Transverse colon (tissue), 4 donors: ENCODE data around the gene EP300.

ENCODE experiments used
- CTCF ChIP-seq, 5 experiments: fragments of 200-600 bp in 3 of 5; fragments of 450-650 bp in 2 of 5; sonication (generic) in 3 of 5; IDR thresholded peaks; 1 replicate in 2 of 5; 2 replicates in 3 of 5; pipeline ENCODE4 v1.5.1; 2016 to 2017; ENCODE audit warnings: antibody characterized with exemption in 5 of 5, inconsistent platforms in 3 of 5, mild to moderate bottlenecking in 2 of 5, moderate library complexity in 1 of 5
- EP300 ChIP-seq: sonication (generic); formaldehyde crosslinking; IDR thresholded peaks from one replicate; pipeline ENCODE4 v1.6.1; 2017; ENCODE audit warnings: antibody characterized with exemption, low read depth
- POLR2A ChIP-seq: fragments of 450-650 bp; IDR thresholded peaks from one replicate; pipeline ENCODE4 v1.6.1; 2016; ENCODE audit warnings: antibody characterized with exemption, mild to moderate bottlenecking, moderate library complexity
- POLR2AphosphoS5 ChIP-seq, 3 donors: sonication (generic); formaldehyde crosslinking; IDR thresholded peaks; one replicate each; pipeline ENCODE4 v1.6.1; 2016; ENCODE audit warnings: antibody characterized with exemption in 3 of 3

DNA sequence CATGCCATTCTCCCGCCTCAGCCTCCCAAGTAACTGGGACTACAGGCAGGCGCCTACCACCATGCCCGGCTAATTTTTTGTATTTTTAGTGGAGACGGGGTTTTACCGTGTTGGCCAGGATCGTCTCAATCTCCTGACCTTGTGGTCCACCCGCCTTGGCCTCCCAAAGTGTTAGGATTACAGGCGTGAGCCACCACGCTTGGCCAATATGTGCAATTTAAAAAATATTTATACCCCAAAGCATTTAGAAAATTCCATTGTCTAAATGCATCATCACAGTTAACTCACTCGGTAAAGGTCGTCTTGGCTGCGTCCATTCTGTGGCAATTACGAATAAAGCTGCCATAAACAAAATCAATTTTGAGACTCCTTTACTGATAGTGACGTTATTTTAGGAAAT, 36.2 kb downstream of the EP300 start:
- TF ChIP-seq CTCF (IDR thresholded peaks at IDR 0.05) (no peak), EP300 (no peak), POLR2A (no peak), POLR2AphosphoS5 (IDR thresholded peaks at IDR 0.05) (no peak)
